ENCODE measurements around the gene ERO1B.

DNA sequence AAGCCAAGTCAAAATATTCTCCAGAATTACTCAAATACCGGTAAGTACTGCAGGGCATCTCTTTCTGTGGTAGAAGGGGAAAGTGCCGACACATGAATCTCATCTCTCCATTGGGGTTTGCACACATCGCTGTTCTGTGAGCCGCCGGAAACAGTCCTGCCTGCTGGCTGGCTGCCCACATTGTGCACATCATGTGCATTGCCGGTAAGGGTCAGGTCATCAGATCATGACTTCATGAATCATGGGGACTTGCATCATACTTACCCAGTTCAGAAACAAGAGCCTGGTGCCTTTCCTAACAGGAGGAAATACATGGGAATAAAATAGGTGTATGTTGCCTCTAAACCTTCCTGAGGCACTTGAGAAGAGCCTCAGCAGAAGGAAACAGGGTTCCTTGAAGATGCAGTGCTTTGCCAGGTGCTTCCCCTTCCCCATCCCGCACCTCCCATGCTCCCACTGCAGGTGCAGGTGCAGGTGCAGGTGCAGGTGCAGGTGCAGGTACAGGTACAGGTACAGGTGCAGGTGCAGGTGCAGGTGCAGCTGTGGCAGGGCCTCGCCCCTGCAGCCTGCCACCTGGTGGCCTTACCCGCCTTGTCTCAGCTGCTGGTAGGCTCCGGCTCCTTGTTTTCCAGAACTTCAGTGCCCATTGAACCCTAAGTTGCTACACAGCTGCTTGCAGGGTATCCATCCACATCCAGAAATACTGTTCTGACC, 112.9 kb downstream of the ERO1B start:
- TF ChIP-seq, protein P1, sequence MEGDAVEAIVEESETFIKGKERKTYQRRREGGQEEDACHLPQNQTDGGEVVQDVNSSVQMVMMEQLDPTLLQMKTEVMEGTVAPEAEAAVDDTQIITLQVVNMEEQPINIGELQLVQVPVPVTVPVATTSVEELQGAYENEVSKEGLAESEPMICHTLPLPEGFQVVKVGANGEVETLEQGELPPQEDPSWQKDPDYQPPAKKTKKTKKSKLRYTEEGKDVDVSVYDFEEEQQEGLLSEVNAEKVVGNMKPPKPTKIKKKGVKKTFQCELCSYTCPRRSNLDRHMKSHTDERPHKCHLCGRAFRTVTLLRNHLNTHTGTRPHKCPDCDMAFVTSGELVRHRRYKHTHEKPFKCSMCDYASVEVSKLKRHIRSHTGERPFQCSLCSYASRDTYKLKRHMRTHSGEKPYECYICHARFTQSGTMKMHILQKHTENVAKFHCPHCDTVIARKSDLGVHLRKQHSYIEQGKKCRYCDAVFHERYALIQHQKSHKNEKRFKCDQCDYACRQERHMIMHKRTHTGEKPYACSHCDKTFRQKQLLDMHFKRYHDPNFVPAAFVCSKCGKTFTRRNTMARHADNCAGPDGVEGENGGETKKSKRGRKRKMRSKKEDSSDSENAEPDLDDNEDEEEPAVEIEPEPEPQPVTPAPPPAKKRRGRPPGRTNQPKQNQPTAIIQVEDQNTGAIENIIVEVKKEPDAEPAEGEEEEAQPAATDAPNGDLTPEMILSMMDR (IDR thresholded peaks at IDR 0.05): no peak
- TF ChIP-seq POLR2A (IDR thresholded peaks at IDR 0.05): no peak

All from lower leg skin (tissue), 3 donors.